ENCODE results near the gene KLHL40.
A peak's percentile ranks its signal among the peaks of the same experiment; 100 is the strongest.

KLHL40 gene

DNA sequence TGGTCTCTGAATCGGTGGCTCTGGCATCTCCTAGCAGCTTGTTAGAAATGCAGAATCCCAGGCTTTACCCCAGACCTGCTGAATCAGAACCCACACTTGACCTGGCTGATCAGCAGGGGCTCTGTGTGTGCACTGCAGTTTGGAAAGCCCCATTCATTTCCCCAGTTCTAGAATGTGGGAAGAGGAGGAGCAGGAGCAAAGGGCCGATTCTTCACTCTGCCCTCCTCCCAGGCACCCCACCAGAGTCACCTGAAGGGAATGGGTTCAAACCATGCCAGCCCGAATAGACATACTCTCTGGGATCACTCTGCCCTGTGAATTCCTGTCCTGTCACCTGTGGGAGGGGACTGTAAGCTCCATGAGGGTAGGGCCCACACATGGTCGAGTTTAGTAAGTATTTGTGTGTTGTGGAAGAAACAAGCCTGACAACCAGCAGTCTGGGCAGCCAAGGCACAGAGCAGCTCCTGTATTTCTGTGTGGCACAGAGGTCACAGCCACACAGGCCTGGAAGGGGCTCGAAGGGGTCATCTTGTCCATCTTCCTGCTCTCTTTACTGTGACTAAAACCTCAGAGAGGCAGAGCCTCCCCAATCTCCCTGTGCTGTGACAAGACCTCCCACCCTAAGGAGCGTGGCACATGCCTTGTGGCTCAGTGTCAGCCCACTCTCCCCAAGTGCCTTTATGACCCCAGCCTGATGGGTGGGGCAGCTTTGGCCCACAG lies 46.3 kb downstream of the KLHL40 start:
- Histone ChIP-seq H3K27ac (peak overlapping the region in 1 of 21 experiments; percentile 20), H3K4me3 (no peak overlapping the region)

DNA sequence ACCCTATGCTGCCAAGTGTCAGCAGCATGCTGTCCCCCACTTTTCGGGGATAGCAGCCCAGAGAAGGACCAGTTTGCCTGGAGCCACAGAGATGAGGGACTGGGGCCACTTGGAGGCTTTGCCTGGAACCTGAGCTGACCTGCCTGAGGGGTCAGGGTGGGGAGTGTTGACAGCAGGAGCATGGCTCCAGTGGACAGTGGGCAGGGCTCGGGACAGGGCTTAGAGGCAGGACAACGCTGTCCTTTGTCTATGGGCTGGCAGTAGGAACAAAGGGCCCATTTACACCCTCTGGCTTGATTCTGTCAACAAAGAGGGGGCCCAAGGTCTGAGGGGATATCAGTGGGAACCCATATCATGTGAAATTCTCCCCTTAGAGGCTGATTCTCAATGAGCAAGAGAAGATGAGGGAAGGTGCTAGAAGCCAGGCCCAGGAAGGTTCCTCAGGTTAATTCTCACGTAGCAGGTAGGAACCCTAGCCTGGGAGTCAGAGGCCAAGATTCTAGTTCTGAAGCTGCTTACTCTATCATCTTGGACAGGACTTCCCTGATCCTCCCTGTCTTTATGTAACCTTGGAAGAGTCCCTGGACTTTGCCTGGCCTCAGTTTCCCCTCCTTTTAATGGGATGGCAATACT lies 47.0 kb downstream of the KLHL40 start:
- Histone ChIP-seq H3K4me3 (no peak overlapping the region), H3K27ac (peak overlapping the region in 1 of 21 experiments; percentile 60)

DNA sequence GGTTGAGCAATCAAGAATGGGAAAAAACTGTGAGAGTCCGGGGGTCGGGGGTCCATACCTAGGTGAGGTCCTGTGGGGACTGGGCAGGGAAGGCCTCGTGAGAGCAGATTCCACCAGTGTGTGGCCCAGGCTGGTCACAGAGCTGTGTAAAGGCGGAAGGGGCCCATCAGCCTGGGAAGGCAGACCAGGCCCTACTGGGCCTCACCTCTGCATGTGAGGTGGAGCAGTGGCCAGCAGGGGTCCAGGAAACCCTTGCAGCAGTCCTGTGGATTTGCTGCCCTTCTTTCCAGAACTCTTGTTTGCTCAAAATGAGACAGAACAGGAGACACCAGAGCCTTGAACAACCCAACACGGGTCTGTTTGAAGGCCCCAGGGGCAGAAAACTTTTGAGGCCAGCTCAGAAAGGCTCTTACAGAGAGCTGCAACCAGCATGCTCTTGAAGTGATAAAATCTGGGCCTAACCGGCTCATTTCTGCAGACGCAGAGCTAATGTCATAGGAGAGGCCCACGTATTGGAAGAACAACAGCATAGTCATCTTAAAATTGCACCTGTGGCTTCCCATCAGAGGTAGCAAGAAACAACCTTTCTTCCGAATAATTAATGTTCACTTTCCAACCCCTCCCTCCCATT lies 47.6 kb downstream of the KLHL40 start:
- H3K27ac ChIP-seq = peak overlapping the region in 1 of 21 experiments; percentile 60
- no peak overlapping the region for H3K4me3 ChIP-seq

DNA sequence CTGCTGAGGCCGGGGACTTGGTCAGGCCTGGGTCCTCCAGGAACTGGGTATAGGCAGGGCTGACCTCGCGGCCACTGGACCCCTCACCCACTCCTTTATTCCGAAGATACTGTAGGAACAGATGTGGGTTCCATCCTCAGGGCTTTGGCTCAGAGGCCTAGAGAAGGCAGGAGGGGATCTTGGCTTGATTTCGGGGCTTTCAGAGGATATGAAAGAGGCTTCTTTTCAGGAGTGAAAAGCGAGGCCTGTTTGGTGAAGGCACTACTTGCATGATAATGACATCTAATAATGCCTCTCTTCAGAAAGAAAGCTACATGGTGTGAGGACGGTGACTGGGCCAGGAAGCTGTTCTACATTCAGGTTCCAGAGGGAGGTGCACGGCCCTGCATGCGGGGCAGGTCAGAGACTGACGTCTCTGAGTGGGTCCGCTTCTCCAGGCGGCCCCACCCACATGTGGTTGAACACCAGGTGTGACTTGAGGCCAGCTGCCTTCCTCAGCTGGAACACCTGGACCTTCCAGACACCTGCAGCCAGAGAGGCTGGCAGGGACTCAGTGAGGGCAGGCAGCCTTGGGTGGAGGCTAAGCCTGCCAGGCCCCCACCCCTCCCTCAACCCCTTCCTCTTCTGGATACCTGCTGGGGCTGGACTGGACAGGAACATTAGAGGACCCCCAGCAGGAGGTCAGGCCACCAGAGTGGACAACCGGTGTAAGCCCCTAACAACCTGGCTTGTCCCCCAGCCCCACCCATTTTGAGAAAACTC lies 48.3 kb downstream of the KLHL40 start:
- peak overlapping the region in 1 of 21 experiments; percentile 60 for H3K27ac ChIP-seq
- H3K4me3 ChIP-seq = no peak overlapping the region

DNA sequence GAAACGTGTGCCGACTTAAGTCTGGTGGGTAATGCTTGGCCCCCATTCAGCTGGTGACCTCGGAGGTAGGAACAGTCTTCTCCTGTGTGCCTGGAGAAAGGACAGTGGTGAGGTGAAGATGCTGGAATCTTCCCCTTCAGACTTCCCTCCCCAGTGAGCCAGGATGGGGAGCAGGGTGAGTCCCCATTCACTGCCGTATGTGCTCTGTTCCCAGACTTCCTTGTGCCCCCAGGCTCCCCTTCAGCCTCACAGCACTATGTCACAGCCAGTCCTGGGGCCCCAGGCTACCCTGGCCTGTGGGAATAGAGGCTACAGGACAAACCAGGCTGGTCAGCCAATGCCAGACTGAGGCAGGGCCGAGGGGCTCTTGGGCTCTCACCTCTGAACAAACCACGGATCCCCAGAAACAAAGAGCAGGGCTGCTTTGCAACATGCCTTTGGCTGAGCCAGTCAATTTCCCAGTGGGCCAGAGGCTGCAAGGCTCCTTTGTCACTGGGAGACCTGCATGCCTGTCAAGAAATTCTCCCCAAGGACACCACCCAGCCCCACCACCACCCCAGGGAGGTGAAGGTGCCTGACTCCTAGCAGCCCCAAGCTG lies 49.0 kb downstream of the KLHL40 start:
- Histone ChIP-seq H3K4me3 (no peak overlapping the region), H3K27ac (peak overlapping the region in 1 of 21 experiments; percentile 60)

DNA sequence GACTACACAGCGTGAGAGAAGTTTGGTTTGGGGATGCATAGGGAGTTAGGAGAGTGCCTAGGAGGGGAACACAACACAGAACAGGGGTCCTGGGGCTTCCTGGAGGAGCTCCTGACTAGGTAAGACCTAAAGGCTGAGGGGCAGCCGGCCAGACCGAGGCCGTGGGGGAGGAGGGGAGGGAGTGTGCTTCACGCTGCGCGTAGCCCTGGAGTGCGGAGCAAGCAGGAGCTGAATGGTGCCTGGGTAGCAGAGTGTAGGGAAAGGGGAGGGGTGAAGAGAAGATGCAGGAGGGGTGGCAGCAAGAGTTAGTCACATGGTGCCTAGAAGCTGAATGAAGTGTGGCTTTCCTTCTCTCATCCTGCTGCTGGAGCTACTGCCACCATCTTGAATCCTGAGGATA lies 49.7 kb downstream of the KLHL40 start:
- H3K27ac ChIP-seq = no peak overlapping the region
- no peak overlapping the region for H3K4me3 ChIP-seq

DNA sequence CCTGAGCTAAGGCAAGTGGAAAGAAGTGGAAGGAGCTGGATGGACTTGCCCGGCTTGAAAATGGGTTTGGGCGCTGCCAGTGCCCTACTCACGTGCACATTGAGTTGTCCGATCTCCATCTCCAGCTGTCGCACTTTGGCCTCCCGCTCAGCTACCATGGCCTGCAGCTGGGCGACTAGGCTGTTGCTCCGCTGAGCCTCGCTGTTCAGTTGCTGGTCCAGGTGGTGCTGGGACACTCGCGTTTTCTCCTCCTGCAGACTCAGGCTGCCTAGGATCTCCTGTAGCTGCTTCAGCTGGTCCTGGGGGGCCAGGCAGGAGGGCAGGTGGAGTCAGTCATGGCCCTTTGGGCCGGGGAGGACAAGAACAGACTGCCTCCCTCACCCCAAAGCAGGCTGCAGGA lies 50.3 kb downstream of the KLHL40 start:
- H3K4me3 ChIP-seq = no peak overlapping the region
- no peak overlapping the region for H3K27ac ChIP-seq

DNA sequence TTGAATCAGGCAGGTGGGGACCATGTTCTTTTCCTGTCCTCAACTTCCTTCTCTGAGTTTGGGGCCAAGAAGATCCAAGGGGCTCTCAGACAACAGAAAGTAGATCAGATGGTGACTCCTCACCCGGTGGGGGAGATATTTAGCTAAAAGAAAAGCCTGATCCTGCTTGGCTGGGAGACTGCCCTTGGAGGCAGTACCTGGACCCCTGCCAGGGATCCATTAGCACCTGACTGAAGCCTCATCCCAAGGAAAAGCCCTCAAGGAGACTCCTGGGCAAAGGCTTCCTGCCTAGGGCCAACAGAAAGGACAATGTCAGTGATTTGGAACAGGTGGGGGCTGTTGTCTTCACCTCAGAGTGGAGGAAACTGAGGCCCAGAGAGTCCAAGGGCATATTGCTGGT lies 50.7 kb downstream of the KLHL40 start:
- Histone ChIP-seq H3K4me3 (no peak overlapping the region), H3K27ac (no peak overlapping the region)

DNA sequence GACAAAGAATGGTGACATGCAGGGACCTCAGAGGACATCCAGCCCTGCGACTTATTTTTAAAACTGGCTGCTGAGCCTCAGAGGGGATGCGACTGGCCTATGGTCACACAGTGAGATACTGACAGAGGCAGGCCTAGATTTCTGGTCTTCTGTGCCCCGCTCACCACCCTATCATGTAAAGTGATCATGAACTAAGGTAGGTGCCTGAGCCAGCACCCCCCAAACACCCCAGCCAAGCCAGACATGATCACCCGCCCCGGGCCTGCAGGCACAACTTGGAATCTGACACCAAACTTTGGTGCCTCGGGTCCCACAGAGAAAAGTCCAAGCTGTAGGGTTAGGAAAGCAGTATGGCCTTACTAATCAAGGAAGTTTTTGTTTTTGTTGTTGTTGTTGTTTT lies 51.2 kb downstream of the KLHL40 start:
- H3K4me3 ChIP-seq = no peak overlapping the region
- H3K27ac ChIP-seq = no peak overlapping the region

DNA sequence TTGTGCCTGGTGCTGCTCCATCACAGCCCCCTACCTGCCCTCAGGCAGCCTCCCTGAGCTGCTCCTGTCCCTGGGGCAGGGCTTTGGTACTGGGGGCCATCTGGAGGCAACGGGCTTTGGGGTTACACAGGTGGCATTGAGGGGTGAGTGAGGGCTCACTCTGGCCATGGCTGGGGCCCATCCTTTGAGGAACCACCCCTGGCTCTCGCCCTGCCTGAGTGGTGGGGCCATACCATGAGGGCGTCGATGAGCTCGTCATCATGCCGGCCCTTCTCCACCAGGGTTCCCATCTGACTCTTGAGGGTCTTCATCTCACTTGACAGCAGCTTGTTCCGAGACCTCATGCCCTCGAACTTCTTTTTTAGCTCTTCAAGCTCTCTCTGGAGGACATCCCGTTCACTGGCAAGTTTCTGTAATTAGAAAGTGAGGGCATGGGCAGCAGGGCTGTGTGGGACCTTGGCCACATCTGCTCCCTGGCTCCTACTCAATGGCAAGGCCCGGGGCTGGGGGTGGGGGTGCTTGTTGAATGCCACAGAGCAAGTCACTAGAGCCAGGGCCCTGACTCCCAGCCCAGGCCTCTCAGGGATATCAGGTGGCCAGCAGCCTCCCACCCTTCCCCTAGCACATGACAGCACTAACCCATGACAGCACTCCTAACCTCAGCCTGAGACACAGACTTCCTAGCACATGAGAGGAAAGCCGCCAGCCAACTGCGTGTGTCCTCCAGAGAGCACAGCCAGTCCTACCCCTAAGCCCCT lies 54.2 kb downstream of the KLHL40 start:
- H3K27ac ChIP-seq = peak overlapping the region in 1 of 21 experiments; percentile 12
- H3K4me3 ChIP-seq = no peak overlapping the region

DNA sequence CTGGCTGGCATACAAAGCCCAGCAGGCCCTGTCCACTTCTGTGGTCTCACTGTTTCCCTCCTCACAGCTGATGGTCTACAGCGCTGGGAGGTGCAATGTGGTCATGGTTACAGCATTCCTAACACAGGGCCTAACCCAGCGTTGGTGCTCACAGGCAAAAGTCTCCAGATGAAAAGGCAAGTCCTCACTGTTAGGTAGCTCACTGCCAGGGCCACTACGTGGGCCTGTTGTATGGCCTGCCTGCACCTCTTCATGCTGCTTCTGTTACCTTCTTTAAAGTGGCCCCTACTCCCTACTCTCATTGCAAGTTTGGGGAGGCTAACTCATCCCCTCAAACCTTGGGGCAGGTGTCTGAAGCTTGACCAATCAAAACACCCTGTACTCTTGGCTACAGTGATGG lies 56.5 kb downstream of the KLHL40 start:
- H3K27ac ChIP-seq = no peak overlapping the region

More for the DNA sequence above, 56.5 kb downstream of the KLHL40 start:
- H3K4me3 ChIP-seq = no peak overlapping the region

Measured in skin epidermis (tissue), 12 donors.